NCI-H2107 (cell line): Measurements from ENCODE around the gene EME1.
A peak's percentile ranks its signal among the peaks of the same experiment; 100 is the strongest.
"Not testable (repeated sequence)": the region's sequence is repeated elsewhere in the genome, so short reads cannot be mapped to it uniquely, and the experiment has no call there.

Source experiments
- DNase-seq: peaks from one replicate; lab custom pipeline; 2025; lab: John Stamatoyannopoulos, UW

Gene EME1

DNA sequence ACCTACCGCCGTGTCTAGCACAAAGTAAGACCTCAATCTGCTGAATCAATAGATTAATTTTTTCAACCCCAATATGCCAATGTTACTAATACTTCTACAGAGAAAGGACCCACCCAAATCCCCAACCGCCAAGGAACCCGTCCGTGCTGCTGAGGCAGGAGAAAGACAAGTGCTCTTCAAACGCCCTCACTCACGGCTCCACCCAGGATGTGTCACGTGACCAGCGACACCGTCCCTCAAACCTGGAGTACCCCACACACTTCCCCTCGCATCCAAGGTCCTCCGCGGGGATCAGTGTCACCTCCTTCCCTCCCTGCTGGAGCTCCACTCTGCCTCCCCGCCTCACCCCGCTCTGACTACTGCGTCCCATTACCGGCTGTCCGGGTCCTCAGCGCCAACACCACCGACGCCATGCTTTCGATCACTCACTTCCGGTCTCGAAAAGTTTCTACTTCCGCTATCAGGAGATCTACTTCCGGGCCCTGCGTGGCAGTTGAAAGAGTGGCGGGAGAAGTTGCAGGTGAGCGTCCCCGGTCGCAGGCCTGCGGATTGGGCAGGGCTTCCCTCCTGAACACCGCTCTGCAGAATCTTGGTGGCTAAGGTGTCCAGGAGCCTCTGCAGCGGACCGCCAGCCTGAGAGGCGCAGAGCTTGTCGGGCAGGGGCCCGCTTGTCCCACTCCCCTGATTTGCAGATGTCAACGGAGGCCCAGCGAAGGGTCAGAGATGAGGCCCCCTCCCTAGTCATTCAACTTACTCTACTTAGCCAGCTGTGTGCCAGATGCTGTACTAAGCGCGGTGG is at the start of gene EME1, which contains the start of gene MRPL27:
Gene EME1, plus strand, starts transcription at position 472 of the 799 bp plus-strand sequence. CDS start 1,980 bp downstream, outside the sequence.
Gene MRPL27, minus strand, starts transcription at position 427 of the 799 bp plus-strand sequence. Its CDS starts 14 bp downstream, at position 413.
- DNase-seq, result peak; percentile 81

- no peak for DNase-seq
Measured at GRCh38 chr17:50325906-50326305, 47.1 kb upstream of the EME1 start.

- DNase-seq, result no peak
Measured at GRCh38 chr17:50326831-50327364, 46.1 kb upstream of the EME1 start.

DNA sequence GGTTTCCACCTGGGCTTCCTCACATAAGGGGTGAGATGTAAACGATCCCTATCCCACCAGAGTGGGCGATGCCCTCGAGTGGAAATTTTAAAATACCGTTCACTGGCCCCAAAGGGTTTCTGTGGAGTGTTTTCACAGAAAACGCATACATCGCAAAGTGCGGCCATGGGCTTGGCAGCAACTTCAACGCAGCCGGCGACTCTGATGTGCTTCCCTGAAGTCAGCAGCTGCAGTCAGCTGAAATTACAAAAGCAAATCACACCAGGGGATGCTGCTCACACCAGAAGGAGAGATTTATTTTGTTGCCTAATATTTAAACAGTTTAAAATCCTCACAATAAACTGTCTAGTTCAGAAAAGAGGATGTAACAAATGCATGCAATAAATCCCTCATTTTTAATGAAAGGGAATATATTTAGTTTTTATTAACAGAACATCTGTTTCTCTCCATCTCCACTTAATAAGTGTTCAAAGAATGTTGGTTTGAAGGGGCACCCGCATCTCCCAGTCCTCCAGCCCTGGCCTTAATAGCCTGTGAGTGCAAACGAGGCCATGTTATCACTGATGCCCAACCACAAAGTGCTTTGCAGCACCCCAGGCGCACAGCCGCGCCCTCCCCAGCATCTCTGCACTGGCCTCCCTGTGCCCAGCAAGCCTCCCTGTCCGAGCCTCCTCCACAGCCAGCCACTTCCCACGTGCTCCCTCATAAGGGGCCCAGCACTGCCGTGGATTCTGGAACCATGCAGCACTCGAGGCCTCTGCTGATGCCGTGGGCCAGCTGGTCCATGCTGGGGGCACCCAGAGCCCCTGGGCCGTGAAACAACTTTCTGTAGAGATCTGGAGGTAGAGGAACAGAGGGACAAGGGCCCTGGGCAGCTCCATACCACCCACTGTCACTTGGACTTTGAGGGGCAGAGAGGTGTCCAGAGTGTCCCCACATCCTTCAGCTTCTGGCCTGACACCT is 44.4 kb upstream of the EME1 start:
- DNase-seq, result no peak

GRCh38 chr17:50329716-50330115 is 43.3 kb upstream of the EME1 start:
- no peak for DNase-seq

GRCh38 chr17:50330151-50330775 is 42.8 kb upstream of the EME1 start:
- DNase-seq, result no peak

DNA sequence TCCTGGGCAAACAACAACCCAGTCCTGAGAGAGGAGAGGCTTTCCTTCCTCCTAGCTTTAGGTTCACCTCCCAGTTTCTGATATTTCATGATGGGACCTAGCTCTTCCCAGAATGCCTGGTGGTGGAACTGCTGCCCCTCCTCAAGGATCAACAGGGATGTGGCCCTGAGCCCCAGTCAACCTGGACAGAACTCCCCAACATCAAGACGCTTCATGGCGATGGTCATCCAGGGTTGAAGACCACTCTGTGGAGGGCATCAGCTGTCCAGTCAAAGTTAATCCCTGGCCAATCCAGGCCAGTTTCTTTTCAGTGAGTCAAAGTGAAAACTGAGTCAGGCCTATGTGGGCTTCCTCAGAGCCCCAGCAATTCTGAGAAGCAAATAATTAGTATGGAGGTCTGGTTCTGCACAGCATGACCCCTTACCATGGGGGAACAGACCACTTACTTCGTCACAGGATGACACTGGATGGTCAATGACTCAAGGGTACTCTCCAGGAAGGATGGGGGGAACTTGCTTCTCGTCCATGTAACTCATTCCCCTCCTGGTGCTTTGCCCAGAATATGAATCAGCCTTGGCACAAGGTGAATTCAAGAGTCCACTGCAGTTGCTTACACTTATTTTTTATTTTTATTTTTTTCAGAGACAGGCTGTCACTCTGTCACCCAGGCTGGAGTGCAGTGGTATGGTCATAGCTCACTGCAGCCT is 41.8 kb upstream of the EME1 start:
- no peak for DNase-seq

- no peak for DNase-seq
Measured at GRCh38 chr17:50332196-50332595, 40.8 kb upstream of the EME1 start.

DNA sequence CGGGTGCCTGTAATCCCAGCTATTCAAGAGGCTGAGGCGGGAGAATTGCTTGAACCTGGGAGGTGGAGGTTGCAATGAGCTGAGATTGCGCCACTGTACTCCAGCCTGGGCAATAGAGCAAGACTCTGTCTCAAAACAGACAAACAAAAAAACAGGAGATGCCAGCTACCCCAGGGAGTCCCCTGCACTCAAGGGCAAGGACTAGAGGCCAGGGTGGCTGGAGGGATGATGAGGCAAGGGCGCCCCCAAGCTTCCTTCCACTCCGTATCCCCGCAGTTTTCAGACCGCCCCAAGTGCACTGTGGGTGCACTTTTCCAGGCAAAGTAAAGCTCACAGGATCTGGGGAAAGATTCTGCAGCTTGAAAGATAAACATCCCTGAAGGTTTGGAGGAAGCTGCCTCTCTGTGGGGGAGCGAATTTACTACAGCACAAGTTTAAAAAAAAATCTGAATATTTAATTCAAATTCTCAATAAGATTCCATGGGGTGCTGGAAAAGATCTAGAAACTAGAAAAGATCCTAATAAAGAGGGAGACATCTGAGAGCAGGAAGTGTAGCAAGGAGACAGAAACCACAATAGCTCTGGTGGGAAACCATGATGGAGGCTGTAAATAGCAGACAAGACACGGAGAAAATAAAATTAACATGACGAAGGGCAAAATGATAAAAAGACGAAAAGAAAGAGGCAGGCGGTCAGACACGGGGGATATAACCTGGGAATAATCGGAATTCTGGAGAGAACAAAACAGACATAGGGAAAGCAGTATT is 39.6 kb upstream of the EME1 start:
- DNase-seq, result not testable (repeated sequence)

DNA sequence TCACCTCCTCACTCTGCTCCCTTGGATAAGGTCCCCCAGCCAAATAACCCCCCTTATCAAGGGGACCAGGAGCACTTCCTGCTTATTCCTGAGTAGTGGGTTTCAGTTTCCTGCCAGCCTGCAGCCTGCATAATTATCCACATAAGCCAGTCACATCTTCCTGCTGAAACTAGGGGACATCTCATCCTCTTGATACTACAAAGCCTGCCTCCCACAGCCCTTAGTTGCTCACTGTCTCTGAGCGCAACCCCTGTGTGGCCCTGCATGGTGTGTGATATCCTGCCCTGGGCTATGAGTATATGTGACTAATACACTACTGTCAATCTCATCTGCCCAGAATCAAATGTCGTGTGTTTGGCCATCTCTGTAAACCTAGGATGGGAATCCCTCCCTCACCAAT is 35.1 kb upstream of the EME1 start:
- no peak for DNase-seq

DNA sequence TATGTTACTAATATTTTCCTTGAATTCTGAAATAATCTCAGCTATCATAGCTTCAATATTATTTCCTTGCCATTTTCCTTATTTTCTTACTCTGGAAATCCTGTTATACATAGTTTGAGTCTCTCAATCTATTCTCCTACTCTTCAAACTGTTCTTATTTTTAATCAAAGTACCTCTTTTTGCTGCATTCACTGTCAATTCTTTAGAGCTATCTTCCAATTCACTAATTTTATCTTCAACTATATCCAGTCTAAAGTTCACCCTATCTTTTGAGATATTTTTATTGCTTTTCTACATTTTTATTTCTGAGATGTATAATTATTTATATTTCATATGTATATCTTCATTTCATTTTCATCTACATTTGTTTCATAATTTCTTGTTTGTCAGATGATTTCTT is 34.4 kb upstream of the EME1 start:
- no peak for DNase-seq

DNA sequence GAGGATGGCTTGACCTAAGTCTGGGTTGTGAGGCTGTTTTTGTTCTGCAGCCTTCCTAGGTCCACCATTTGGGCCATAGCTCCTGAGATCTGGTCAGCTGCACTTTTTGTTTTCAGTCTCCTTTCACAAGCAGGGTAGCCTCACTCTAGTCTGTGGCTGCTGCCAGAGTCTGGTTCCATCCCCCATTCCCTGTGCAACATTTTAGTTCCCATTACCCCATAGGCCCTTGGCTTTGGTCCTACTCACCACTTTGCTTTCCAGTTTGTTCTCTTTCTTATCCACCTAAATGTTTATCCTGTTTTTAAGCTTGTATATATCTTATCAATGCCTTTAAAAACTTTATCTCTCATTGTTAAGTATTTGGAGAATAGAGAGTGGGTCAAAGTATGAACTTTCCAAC is 33.6 kb upstream of the EME1 start:
- no peak for DNase-seq

- no peak for DNase-seq
Measured at GRCh38 chr17:50344731-50345365, 28.2 kb upstream of the EME1 start.

DNA sequence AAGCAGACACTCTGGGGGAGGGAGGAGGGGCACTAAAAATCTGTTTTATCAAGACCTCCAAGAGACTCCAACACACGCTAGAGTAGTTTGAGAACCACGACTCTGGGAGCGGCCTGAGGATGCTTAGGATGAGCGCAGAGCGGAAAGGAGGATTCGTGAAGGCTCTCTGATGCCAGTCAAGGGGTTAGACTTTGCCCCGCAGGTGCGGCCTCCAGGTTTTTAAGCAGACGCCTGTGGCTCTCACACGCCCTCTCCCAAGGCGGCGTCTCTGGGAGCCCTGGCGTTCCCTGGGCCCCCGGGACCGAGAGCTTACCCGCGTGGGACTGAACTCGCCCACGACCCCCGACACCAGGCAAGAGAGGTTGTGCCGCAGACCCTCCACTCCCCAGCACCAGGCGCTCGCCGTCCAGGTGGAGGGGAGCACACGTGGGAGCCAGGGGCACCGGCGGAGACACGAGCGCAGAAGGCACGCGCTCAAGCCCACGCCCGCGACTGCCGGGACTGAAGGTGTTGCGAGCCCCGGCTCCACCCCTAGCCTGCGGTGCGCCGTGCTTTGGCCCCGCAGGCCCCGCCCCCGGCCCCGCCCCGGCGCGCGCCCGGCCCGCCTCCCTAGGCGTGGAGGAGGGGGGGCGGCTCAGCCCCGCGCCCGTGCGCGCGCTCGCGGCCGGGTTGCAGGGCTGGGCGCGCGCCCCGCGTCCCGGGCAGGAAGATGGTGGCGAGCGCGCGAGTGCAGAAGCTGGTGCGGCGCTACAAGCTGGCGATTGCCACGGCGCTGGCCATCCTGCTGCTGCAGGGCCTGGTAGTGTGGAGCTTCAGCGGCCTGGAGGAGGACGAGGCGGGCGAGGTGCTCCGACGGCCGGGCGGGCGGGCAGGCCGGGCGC is 27.4 kb upstream of the EME1 start, which contains the start of gene XYLT2:
Gene XYLT2, plus strand, starts transcription at position 695 of the 881 bp plus-strand sequence. Its CDS starts 15 bp downstream, at position 710.
- peak; percentile 82 for DNase-seq

DNA sequence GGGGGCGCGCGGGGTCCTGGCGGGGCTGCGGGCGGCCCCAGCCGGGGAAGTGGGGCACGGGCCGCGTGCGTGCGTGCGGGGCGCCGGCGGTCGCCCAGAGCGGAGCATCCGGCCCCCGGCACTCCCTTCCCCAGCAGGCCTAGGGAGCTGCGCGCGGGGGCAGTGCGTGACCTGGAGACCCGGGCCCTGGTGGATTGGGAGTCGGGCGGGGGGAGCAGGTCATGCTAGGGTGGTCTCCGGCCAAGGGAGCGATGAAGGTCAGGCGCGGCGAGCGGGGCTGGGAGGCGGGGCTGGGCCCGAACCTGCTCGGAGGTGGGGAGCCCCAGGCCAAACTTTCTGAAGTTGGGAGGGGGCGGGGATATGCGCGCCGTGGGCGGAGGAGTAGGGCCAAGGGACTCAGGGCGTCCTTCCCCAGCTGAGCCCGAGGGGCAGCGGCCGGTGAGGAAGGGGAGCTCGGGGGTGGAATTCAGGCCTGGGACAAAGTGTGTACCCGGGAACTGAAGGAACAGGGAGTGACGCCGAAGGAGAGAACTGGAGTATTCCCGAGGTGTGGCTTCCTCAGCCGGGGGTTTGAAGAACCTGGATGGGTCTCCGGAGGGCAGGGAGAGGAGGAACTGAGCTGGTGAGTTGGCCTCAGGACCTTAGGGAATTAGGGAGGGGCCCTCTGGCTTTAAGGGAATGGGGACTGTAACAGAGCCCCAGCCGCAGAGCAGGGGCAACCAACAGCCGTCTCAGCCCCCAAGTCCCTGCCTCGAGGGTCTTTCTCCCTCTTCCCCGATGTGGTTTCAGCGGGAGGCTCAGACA is 26.5 kb upstream of the EME1 start:
- DNase-seq, result peak; percentile 3

GRCh38 chr17:50347117-50347893 is 25.7 kb upstream of the EME1 start:
- no peak for DNase-seq

GRCh38 chr17:50347894-50348291 is 25.1 kb upstream of the EME1 start:
- DNase-seq, result no peak
